Measurements from ENCODE around the gene DSTN. TPM values are rescaled to one million over a fixed set of nuclear protein-coding genes. Genes with fewer than 3 reads are reported as not detected.
"Not testable (repeated sequence)": the region's sequence is repeated elsewhere in the genome, so short reads cannot be mapped to it uniquely, and the experiment has no call there.

DSTN gene
- polyA plus RNA-seq, 3 donors = 397 to 438 (median 404) TPM

- DNase-seq (ENCODE audit: low read depth in 3 of 3, low spot score in 2 of 3) = no peak
These were observed 77.8 kb downstream of the DSTN start for GRCh38 chr20:17647391-17648314.

- no peak for DNase-seq (ENCODE audit: low read depth in 3 of 3, low spot score in 2 of 3)
These were observed 78.4 kb downstream of the DSTN start for GRCh38 chr20:17648315-17648646.

GRCh38 chr20:17648791-17649730, 79.2 kb downstream of the DSTN start:
- no peak for DNase-seq (ENCODE audit: low read depth in 3 of 3, low spot score in 2 of 3)

- no peak for DNase-seq (ENCODE audit: low read depth in 3 of 3, low spot score in 2 of 3)
These were observed 80.6 kb downstream of the DSTN start for GRCh38 chr20:17650301-17651128.

GRCh38 chr20:17651129-17651759, 81.4 kb downstream of the DSTN start:
- no peak for DNase-seq (ENCODE audit: low read depth in 3 of 3, low spot score in 2 of 3)

- DNase-seq (ENCODE audit: low read depth in 3 of 3, low spot score in 2 of 3) = no peak
These were observed 82.0 kb downstream of the DSTN start for GRCh38 chr20:17651760-17652388.

- no peak for DNase-seq (ENCODE audit: low read depth in 3 of 3, low spot score in 2 of 3)
These were observed 82.5 kb downstream of the DSTN start for GRCh38 chr20:17652411-17652810.

- no peak for DNase-seq (ENCODE audit: low read depth in 3 of 3, low spot score in 2 of 3)
These were observed 84.2 kb downstream of the DSTN start for GRCh38 chr20:17653835-17654648.

GRCh38 chr20:17654649-17655285, 84.9 kb downstream of the DSTN start:
- no peak for DNase-seq (ENCODE audit: low read depth in 3 of 3, low spot score in 2 of 3)

- DNase-seq (ENCODE audit: low read depth in 3 of 3, low spot score in 2 of 3) = no peak
These were observed 85.4 kb downstream of the DSTN start for GRCh38 chr20:17655286-17655651.

GRCh38 chr20:17655865-17656479, 86.1 kb downstream of the DSTN start:
- no peak for DNase-seq (ENCODE audit: low read depth in 3 of 3, low spot score in 2 of 3)

- no peak for DNase-seq (ENCODE audit: low read depth in 3 of 3, low spot score in 2 of 3)
These were observed 87.4 kb downstream of the DSTN start for GRCh38 chr20:17657079-17657825.

GRCh38 chr20:17657898-17658647, 88.2 kb downstream of the DSTN start:
- no peak for DNase-seq (ENCODE audit: low read depth in 3 of 3, low spot score in 2 of 3)

GRCh38 chr20:17658648-17658993, 88.7 kb downstream of the DSTN start:
- no peak for DNase-seq (ENCODE audit: low read depth in 3 of 3, low spot score in 2 of 3)

- DNase-seq (ENCODE audit: low read depth in 3 of 3, low spot score in 2 of 3) = not testable (repeated sequence)
These were observed 89.5 kb downstream of the DSTN start for GRCh38 chr20:17659344-17659743.
